ENCODE measurements around the gene ZNF81.
A peak's percentile ranks its signal among the peaks of the same experiment; 100 is the strongest.
"Not testable (repeated sequence)": the region's sequence is repeated elsewhere in the genome, so short reads cannot be mapped to it uniquely, and the experiment has no call there.

The ZNF81 gene

DNA sequence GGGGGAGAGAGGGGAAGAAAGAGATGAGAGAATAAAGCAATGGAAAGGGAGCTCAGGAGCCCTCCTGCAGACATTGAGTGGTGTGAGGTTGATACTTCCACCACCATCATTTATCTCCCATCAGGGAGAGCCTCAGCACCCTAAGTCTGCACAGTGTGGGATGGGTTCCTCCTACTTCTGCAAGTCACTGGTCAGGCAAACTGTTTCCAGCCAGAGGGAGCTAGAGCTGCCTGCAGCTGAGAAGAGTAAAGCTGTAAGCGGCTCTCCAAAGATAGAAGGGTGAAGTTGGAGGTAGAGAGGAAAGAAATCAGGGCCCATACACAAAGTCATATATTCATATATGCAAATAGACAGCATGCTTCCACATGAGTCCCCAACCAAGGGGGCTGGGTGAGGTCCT, 21.9 kb upstream of the ZNF81 start:
- in situ Hi-C loops (cut with HindIII; ENCODE audit: low pct_unique_long_range_greater_than_20kb, low sequenced_read_pairs), result no loop called here

DNA sequence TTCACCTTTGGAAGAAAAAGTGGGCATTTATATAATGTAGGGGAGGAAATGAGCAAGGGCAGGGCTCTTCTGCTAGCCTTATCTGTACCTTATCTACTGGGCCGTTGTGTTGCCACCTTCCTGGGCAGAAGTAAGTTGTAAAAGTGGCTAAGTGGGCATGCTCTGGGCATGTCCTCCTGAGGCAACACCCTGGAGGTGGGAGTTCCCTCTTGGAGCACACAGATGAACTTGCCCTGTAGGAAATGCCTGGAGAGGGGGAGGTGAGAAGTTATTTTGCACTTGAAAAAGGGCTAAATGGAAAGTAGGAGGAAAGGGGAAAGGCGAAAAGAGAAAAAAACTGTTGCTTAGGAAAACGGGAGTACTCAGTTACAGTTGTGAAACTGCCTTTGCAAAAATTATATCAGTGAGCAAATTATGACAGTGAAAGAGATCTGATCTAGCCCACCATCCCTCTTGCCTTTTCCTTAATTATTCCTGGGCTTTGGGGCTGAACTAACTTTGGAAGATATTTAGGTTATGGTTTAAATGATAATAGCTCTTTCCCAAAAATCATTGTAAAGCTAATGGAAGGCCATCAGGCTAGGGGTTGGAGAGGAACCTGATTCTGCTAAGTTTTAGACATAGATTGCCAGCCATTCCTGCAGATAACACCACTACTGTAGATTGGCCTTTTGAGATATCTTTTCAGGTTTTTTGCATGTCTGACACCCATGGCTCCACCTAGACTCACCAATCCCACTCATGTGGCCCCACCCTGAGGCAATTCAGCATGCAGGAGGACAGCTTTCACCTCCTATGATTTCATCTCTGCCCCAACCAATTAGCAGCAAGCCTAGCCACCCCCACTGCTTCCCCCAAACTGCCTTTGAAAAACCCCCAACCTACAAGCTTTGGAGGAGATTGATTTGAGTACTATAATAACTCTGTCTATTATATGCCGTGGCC, 20.5 kb upstream of the ZNF81 start:
- no peak for TF ChIP-seq JUND (IDR thresholded peaks at IDR 0.05; ENCODE audit: low read depth)
- in situ Hi-C loops (cut with HindIII; ENCODE audit: low pct_unique_long_range_greater_than_20kb, low sequenced_read_pairs), result no loop called here
- no peak for DNase-seq (ENCODE audit: low read depth in 1 of 2, low spot score in 1 of 2)

More for the DNA sequence above, 21.9 kb upstream of the ZNF81 start:
- no peak for TF ChIP-seq JUND (IDR thresholded peaks at IDR 0.05; ENCODE audit: low read depth)
- peak in 1 of 2 experiments; percentile 26 for DNase-seq (ENCODE audit: low read depth in 1 of 2, low spot score in 1 of 2)

DNA sequence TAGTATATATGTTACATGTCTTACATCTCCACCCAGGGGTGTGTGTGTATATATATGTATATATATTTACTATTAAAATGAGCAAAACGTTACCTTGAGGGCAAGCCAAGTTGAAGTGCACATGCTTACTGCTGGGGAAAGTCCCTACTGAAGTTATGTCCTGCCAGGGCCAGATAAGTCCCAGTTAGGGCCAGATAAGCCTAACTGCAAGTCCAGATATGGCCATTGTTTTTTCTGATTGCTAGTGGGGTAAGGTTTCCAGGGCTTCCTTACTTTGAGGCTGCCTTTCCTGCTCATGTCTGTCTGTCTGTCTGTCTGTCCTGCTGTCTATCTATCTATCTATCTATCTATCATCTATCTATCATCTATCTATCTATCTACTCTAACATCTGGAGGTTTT, 19.3 kb upstream of the ZNF81 start:
- in situ Hi-C loops (cut with HindIII; ENCODE audit: low pct_unique_long_range_greater_than_20kb, low sequenced_read_pairs), result no loop called here
- DNase-seq (ENCODE audit: low read depth in 1 of 2, low spot score in 1 of 2), result no peak
- TF ChIP-seq JUND (IDR thresholded peaks at IDR 0.05; ENCODE audit: low read depth), result no peak

DNA sequence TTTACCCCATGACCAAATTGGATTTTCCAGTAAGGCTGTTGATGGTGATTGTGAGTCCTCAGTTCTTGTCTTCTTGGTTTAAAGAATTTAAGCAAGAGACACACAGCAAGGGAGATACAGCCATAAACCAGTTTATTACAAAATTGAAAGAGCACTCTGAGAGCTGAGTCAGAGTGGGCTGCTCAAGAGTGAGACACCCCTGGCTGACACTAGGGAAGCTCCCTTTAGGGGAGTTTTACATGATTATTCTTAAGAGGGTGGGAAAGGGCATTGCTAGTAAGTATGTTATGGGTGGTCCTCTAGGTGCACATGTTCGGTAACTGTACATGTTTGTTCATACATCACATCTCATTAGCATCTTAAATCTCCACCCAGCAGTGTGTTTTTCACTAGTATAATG, 18.8 kb upstream of the ZNF81 start:
- TF ChIP-seq JUND (IDR thresholded peaks at IDR 0.05; ENCODE audit: low read depth), result no peak
- in situ Hi-C loops (cut with HindIII; ENCODE audit: low pct_unique_long_range_greater_than_20kb, low sequenced_read_pairs), result no loop called here

DNA sequence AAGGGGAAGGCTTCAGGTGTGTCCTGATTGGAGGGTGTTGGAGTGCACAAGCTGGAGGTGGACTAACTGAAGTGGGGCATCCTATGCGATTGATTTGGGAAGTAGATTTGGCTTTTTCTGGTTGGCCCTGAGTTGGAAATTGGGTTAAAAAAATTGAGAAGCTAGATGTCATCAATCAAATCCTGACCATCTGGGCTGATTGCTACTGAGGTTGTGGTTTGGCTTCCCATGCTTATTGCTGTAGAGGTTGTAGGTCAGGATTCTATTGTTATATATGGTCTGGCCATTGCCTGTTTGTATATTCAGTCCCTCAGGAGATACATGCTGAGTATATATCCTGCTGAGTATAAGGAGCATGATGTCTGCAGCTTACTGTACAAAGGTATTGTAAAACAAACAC, 7.7 kb upstream of the ZNF81 start:
- TF ChIP-seq JUND (IDR thresholded peaks at IDR 0.05; ENCODE audit: low read depth), result no peak
- DNase-seq (ENCODE audit: low read depth in 1 of 2, low spot score in 1 of 2), result no peak
- in situ Hi-C loops (cut with HindIII; ENCODE audit: low pct_unique_long_range_greater_than_20kb, low sequenced_read_pairs), result no loop called here

More for the DNA sequence above, 18.8 kb upstream of the ZNF81 start:
- DNase-seq (ENCODE audit: low read depth in 1 of 2, low spot score in 1 of 2), result no peak

DNA sequence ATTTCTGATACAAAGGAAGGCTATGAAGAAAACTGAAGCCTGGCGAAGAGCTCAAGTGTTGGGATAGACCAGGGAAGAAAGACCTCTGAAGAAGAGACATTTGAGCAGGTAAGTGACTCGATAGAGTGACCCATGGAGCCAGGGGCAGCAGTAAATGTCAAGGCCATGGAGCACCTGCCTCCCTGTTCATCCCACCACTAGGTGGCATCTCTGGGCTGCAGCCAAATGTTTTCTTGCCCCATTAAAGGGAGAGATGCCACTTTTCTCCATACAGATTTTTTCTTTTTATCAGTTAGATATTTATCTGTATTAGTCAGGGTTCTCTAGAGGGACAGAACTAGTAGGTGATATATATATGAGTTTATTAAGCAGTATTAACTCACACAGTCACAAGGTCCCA, 4.9 kb upstream of the ZNF81 start:
- DNase-seq (ENCODE audit: low read depth in 1 of 2, low spot score in 1 of 2), result peak; percentile 33 to 73
- in situ Hi-C loops (cut with HindIII; ENCODE audit: low pct_unique_long_range_greater_than_20kb, low sequenced_read_pairs), result no loop called here
- TF ChIP-seq JUND (IDR thresholded peaks at IDR 0.05; ENCODE audit: low read depth), result no peak

DNA sequence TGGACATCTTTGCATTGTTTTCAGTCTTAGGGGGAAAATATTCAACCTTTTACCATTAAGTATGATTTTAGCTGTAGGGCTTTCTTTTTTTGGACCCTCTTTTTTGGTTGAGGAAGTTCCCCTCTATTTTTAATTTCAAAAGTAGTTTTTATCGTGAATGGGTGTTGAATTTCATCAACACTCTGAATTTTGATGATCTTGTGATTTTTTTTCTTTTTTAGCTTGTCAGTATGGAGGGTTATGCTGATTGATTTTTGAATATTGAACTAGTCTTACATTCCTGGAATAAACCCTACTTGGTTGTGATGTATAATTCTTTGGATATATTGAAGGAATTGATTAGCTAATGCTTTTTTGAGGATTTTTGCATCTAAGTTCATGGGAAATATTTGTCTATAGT, 1.7 kb downstream of the ZNF81 start:
- in situ Hi-C loops (cut with HindIII; ENCODE audit: low pct_unique_long_range_greater_than_20kb, low sequenced_read_pairs), result no loop called here
- no peak for DNase-seq (ENCODE audit: low read depth in 1 of 2, low spot score in 1 of 2)
- TF ChIP-seq JUND (IDR thresholded peaks at IDR 0.05; ENCODE audit: low read depth), result no peak

DNA sequence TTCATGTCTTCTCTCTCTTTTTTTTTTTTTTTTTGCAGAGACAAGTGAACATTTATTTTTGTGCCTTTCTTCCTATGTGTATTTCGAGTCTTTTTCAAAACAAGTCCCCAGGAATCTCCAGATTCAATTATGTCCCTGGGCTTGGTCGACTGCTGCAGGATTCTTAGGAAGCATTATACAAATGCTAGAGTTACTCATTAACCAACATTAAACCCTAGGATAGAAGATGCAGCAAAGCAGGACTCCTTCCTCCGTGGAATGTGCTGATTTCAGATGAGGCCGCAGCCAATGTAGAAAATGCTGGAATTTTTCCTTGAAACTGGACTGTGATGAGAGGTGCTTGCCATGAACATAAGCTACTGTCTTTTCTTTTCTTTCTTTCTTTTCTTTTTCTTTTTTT, 3.4 kb downstream of the ZNF81 start:
- DNase-seq (ENCODE audit: low read depth in 1 of 2, low spot score in 1 of 2), result no peak
- TF ChIP-seq JUND (IDR thresholded peaks at IDR 0.05; ENCODE audit: low read depth), result no peak

DNA sequence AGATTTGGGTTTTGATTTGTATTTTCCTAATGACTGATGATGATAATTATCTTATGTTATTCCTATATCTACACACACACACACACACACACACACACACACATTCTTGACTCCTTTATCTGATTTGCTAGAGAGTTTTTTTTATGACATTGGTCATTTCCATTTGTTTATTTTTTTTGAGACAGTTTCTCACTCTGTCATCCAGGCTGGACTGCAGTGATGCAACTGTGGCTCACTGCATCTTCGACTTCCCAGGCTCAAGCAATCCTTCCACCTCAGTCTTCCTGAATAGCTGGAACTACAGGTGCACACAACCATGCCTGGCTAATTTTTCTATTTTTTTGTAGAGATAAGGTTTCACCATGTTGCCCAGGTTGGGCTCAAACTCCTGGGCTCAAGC, 6.7 kb downstream of the ZNF81 start:
- in situ Hi-C loops (cut with HindIII; ENCODE audit: low pct_unique_long_range_greater_than_20kb, low sequenced_read_pairs), result no loop called here
- DNase-seq (ENCODE audit: low read depth in 1 of 2, low spot score in 1 of 2), result no peak
- no peak for TF ChIP-seq JUND (IDR thresholded peaks at IDR 0.05; ENCODE audit: low read depth)

More for the DNA sequence above, 3.4 kb downstream of the ZNF81 start:
- in situ Hi-C loops (cut with HindIII; ENCODE audit: low pct_unique_long_range_greater_than_20kb, low sequenced_read_pairs), result no loop called here

DNA sequence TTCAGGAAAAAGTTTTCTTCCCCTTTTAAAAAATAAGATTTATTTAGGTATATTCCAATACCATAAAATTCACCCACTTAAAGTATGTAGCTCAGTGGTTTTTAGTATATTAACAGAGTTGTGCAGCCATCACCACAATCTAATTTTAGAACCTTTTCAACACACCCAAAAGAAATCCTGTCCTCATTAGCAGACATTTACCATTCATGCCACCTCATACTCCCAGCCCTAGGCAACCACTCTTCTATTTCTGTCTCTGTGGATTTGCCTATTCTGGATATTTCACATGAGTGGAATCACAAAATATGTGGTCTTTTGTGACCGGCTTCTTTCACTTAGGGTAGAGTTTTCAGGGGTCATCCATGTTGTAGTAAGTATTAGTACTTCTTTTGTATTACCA, 7.4 kb downstream of the ZNF81 start:
- in situ Hi-C loops (cut with HindIII; ENCODE audit: low pct_unique_long_range_greater_than_20kb, low sequenced_read_pairs), result no loop called here
- no peak for TF ChIP-seq JUND (IDR thresholded peaks at IDR 0.05; ENCODE audit: low read depth)
- DNase-seq (ENCODE audit: low read depth in 1 of 2, low spot score in 1 of 2), result no peak

DNA sequence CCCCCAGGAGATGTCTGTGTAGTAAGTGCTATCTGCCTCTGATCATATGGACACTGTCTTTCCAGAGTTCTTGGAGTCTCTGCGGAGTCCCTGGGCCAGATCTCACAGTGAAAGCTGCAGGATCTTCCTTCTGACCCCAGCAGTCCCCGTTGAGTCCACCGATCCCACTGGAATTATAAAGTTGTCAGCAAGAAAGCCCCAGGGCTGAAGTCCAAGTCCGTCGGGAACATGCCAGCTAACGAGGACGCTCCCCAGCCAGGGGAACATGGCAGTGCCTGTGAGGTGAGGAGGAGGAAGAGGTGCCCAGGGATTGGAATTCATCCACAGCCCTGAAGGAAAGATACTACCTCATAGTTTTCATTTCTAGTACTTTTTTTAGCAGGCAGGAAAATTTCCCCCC, 9.3 kb downstream of the ZNF81 start:
- no peak for DNase-seq (ENCODE audit: low read depth in 1 of 2, low spot score in 1 of 2)
- in situ Hi-C loops (cut with HindIII; ENCODE audit: low pct_unique_long_range_greater_than_20kb, low sequenced_read_pairs), result no loop called here
- TF ChIP-seq JUND (IDR thresholded peaks at IDR 0.05; ENCODE audit: low read depth), result no peak

DNA sequence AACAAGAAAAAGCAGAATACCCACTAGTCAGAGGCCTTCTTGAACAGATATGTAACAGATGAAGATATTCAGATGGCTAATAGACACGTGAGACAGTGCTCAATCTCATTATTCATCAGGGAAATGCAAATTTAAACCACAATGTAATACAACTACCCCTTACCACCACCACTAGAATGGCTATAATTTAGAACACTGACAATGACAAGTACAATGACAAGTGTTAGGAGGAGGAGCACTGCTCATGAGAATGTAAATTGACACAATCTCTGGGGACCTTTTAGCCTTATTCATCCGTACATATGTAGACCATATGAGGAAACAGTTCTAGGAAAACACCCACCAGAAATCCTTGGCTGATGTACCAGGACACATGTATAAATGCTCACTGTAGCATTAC, 13.1 kb downstream of the ZNF81 start:
- in situ Hi-C loops (cut with HindIII; ENCODE audit: low pct_unique_long_range_greater_than_20kb, low sequenced_read_pairs), result no loop called here
- no peak for TF ChIP-seq JUND (IDR thresholded peaks at IDR 0.05; ENCODE audit: low read depth)
- no peak for DNase-seq (ENCODE audit: low read depth in 1 of 2, low spot score in 1 of 2)

DNA sequence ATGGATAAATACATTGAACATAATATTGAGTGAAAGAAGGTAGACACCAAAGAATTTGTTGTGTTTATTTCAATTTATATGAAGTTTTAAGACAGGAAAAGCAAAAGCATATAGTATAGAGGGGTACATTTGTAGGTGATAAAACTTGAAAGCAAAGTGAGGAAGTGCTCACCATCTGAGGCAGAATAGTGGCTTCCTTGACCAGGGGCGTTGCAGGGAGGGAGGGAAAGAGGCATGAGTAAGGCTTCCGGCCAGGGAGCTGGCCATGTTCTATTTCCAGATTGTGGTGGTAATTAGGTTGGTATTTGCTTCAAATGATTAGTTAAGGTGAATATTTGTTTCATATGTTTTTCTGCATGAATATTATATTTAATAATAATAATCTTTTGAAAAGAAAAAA, 13.7 kb downstream of the ZNF81 start:
- DNase-seq (ENCODE audit: low read depth in 1 of 2, low spot score in 1 of 2); in situ Hi-C loops (cut with HindIII; ENCODE audit: low pct_unique_long_range_greater_than_20kb, low sequenced_read_pairs): not testable (repeated sequence)

DNA sequence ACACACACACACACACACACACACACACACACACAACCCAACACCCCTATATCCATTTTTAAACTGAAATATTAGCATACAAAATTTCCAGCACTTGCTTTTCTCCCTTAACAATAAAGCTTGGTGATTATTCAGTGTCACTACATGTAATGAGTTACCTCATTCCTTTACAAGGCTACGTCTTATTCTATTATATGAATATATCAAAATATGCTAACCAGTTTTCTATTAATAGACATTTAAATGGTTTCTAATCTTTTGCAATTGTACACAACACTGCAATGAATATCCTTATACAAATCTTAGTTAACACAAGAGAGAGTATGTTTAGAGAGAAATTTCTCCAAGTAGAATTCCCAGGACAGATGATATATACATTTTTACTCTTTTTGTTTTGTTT, 14.2 kb downstream of the ZNF81 start:
- in situ Hi-C loops (cut with HindIII; ENCODE audit: low pct_unique_long_range_greater_than_20kb, low sequenced_read_pairs), result no loop called here
- no peak for TF ChIP-seq JUND (IDR thresholded peaks at IDR 0.05; ENCODE audit: low read depth)
- DNase-seq (ENCODE audit: low read depth in 1 of 2, low spot score in 1 of 2), result no peak
